NCI-H2081 treated with DMSO at 0.1 percent for 48 hours (cell line): ENCODE results near the gene EPB41.
"Not testable (repeated sequence)": the region's sequence is repeated elsewhere in the genome, so short reads cannot be mapped to it uniquely, and the experiment has no call there.

Source experiments
- DNase-seq: peaks from one replicate; lab custom pipeline; 2025; lab: John Stamatoyannopoulos, UW

The EPB41 gene

DNA sequence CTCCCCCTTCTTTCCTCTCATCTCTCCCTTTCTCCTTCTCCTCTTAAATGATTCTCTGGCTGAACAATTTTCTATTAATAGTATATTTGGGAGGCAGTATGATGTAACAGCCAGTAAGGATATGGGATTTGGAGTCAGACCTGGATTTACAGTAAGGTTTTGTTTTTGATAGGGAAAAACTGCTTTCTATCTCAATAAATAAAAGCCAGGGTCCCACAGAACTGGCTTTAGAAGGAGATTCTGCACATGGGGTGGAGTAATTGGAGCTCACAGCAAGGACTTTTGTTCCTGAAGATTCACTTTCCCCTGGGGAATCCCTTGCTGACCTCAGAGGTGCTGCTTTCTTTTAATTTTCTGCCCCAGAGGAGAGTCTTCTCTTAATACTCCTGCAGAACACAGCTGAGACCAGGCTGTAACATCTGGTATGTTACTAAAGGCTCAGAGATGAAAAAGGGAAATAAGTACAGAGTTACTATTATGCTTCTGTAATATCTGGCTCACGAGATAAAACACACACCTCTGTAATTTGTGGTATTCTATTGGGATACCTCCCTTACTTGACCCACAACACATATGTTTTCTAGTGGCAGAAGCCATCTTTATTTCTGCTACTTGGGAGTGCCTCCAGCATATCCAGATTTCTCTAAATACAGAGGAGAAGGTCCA is 13.4 kb downstream of the EPB41 start:
- DNase-seq, result no peak

- peak; percentile 54 for DNase-seq
Measured at GRCh38 chr1:28928314-28928941, 14.1 kb downstream of the EPB41 start.

DNA sequence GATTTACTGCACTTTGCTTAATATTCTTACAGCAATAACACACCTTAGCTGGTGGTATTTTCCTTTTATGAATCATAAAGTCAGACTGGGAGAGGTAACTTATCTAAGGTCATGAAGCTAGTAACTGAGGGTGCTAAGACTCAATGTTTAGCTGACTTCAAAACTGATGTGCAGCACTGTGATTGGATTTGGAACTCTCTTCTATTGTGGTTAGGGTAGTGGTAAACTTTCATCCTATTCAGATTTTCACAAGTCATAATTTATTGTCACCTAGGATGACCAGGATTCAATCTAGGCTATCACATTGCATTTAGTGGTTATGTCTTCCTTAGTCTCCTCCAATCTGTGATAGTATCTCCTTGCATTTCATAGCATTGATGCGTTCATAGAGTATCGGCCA is 18.9 kb downstream of the EPB41 start:
- no peak for DNase-seq

- DNase-seq, result no peak
Measured at GRCh38 chr1:28933918-28934317, 19.5 kb downstream of the EPB41 start.

- DNase-seq, result no peak
Measured at GRCh38 chr1:28934676-28935075, 20.3 kb downstream of the EPB41 start.

DNA sequence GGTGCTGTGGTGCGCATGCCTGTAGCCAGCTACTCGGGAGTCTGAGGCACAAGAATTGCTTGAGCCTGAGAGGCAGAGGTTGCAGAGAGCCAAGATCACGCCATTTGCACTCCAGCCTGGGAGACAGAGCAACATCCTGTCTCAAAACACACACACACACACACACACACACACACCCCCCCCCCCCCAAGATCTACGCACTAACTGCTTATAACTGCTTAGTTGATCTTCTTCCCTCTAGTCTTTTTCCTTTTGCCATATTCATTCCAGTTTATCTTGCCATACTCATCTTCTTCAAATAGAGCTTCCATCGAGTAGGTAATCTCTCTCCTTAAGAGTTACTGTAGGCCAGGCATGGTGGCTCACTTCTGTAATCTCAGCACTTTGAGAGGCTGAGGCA is 20.9 kb downstream of the EPB41 start:
- no peak for DNase-seq

DNA sequence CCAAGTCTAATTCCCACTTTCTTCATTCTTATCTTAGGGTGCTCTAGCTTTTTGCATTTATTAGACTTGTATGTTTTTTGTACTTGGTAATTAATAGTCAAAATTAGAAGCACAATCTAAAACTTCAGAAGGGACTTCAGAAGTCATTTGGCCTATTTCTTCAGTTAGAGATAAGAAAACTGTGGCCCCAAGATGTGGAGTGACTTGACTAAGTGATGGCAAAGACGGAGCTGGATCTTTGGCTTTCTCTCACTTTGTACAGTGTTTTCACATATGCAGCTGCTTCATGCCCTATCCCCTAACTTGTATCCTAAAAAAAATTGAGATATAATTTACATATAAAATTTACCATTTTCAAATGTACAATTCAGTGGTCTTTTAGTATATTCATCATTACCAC is 21.7 kb downstream of the EPB41 start:
- DNase-seq, result no peak

DNA sequence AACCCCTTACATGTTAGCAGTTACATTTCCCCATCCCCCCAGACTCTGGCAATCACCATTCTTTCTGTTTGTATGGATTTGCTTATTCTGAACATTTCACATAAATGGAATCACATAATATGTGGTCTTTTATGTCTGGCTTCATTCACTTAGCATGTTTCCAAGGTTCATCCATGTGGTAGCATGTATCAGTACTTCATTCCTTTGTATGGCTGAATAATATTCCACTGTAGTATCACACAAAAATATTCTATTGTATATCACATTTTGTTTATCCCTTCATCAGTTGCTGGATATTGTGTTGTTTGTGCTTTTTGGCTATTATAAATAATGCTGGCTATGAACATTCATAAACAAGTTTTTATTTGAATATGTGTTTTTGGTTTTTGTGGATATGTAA is 22.2 kb downstream of the EPB41 start:
- no peak for DNase-seq

DNA sequence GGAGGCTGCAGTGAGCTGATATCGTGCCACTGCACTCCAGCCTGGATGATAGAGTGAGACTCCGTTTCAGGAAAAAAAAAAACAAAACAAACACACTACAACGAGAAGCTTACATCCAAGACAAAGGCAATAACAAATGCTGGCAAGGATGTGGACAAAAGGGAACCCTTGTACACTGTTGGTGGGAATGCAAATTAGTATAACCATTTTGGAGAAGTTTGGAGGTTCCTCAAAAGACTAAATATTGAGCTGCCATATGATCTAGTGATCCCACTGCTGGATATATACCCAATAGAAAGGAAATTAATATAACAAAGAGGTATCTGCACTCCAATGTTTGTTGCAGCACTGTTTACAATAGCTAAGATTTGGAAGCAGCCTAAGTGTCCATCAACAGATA is 29.2 kb downstream of the EPB41 start:
- DNase-seq, result not testable (repeated sequence)

GRCh38 chr1:28950006-28950405 is 35.6 kb downstream of the EPB41 start:
- no peak for DNase-seq

DNA sequence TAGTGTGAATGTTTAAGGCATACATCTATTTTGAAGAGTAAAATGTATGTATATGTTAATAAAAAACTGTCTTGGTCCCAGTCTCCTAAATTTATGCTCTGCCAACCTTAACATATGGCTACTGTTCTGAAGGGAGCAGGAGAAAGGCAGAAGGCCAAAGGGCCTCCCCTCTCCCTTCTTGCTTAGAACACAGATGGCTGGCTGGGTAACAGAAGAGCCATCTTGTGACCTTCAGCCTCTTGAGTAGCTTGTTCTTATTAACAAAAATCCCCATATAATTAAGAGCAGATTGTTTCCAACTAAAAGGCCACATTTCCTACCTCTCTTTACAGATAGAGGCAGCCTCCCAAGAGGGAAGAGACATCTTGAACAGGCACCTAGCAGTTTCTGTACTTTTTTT is 36.1 kb downstream of the EPB41 start:
- DNase-seq, result no peak

DNA sequence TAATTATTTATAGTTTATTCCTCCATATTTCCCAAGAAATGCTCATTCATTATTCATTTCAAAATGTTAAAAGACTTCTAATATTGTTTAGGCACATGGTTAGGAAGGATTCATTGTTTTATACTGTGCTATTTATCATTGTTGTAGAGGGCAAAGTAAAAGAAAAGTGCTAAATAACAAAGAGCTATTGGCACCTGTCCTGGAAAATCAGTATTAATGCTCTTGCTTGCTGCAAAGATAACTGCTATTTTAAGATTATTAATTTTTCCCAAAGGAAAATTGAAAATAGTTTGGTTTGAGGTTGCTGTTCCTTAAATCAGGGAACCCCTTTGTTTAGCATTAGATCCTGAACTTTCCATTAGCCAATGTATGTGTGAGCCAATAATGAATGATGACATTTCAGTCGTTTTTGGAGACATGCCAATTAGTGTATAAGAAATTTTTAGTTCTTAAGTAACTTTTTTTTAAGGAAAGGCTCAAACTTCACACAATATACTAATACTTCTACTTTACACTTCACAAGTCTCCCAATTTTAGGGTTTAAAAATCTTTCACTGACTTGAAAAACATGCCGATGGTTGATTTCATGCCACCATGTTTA is 39.9 kb downstream of the EPB41 start:
- no peak for DNase-seq

DNA sequence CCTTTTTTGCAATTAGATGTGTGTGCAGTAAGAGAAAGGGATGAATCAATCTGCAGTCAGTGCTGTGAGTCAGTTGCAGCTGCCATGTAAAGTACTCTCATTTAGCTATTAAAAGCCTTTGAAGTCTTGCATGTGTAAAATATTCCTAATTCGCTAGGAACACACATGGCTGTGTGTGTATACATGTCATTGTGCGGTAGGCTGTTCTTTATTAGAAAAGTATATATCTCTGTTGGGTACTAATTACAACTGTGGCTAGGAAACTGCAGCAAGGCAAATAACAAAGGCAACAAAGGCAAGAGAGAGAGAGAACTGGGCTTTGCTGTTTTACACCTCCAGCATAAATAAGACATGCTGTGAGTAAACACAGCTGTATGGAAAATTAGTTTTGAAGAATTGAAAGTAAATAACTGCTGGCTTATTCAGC is 41.7 kb downstream of the EPB41 start:
- DNase-seq, result peak; percentile 97

- DNase-seq, result not testable (repeated sequence)
Measured at GRCh38 chr1:28962114-28962831, 47.9 kb downstream of the EPB41 start.

- no peak for DNase-seq
Measured at GRCh38 chr1:28965271-28965870, 51.0 kb downstream of the EPB41 start.

DNA sequence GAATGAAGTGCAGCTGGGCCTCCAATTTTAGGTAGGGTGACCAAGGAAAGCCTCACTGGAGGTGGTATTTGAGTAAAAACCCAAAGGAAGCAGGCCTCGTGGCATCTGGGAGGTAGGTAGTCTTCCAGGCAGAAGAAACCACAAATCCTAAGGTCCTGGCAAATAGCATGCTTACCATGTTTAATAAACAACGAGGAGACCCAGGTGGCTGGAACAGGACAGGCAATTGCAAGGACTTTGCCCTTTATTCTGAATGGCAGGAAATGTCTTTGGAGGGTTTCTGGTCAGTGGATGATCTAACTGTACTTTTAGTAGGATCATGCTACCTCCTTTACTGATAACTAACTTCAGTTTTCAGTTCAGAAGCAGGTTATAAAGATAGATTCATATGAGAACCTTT is 52.2 kb downstream of the EPB41 start:
- DNase-seq, result no peak

GRCh38 chr1:28971980-28972771 is 57.8 kb downstream of the EPB41 start:
- DNase-seq, result no peak

GRCh38 chr1:28973596-28974421 is 59.4 kb downstream of the EPB41 start:
- DNase-seq, result no peak

GRCh38 chr1:28974432-28974831 is 60.1 kb downstream of the EPB41 start:
- DNase-seq, result no peak

- no peak for DNase-seq
Measured at GRCh38 chr1:28976248-28976647, 61.9 kb downstream of the EPB41 start.

- DNase-seq, result no peak
Measured at GRCh38 chr1:28981210-28981609, 66.8 kb downstream of the EPB41 start.
